Naive thymus-derived CD4-positive, alpha-beta T cell (primary cell): ENCODE results near the gene DPH6. TPM values are rescaled to one million over a fixed set of nuclear protein-coding genes. Genes with fewer than 3 reads are reported as not detected.

ENCODE experiments used
- ATAC-seq: fragments of 150-1000 bp; cut with Tn5 transposase; 2 replicates; pipeline ENCODE4 v1.10.0; 2021; ENCODE audit warnings: mild to moderate bottlenecking, moderate library complexity
- CTCF ChIA-PET: fragments of 350-600 bp; sonication (Branson Sonifier 250); formaldehyde crosslinking; loops from one replicate; lab custom pipeline; 2021; ENCODE audit warnings: antibody characterized with exemption; lab: Charles Lee
- POLR2A ChIA-PET: fragments of 350-600 bp; sonication (Branson Sonifier 250); formaldehyde crosslinking; loops from one replicate; lab custom pipeline; 2021; ENCODE audit warnings: antibody characterized with exemption, inconsistent platforms; lab: Charles Lee
- DNase-seq, 9 donors: peaks; one replicate each; pipeline versions ENCODE4 v3.0.0 to v3.0.0-alpha.2; 2020 to 2022; ENCODE audit warnings: mixed read lengths in 1 of 9
- H3K27ac ChIP-seq: one replicate; pipeline ENCODE4 v1.7.0; 2013; ENCODE audit warnings: mild to moderate bottlenecking, low read depth, low read length, moderate library complexity
- H3K27me3 ChIP-seq, 2 donors: one replicate each; pipeline ENCODE4 v1.7.0; 2013; ENCODE audit warnings: low read length in 2 of 2, mild to moderate bottlenecking in 2 of 2, moderate library complexity in 2 of 2; ENCODE audit not compliant: control insufficient read depth in 2 of 2, insufficient read depth in 2 of 2
- H3K36me3 ChIP-seq, 3 experiments: 1 replicate in 2 of 3; 2 replicates in 1 of 3; pipeline ENCODE4 v1.7.0; 2013; ENCODE audit warnings: low read length in 3 of 3, mild to moderate bottlenecking in 3 of 3, moderate library complexity in 1 of 3; ENCODE audit not compliant: insufficient read depth in 3 of 3, control insufficient read depth in 2 of 3
- H3K4me1 ChIP-seq, 2 donors: one replicate each; pipeline ENCODE4 v1.7.0; 2013; ENCODE audit warnings: low read length in 2 of 2, mild to moderate bottlenecking in 2 of 2, moderate library complexity in 1 of 2; ENCODE audit not compliant: control insufficient read depth in 2 of 2, insufficient read depth in 2 of 2
- H3K4me3 ChIP-seq: 2 replicates; pipeline ENCODE4 v1.7.0; 2013; ENCODE audit warnings: mild to moderate bottlenecking, low read length
- H3K9me3 ChIP-seq, 3 experiments: 1 replicate in 2 of 3; 2 replicates in 1 of 3; pipeline ENCODE4 v1.7.0; 2013; ENCODE audit warnings: low read length in 3 of 3; ENCODE audit not compliant: control insufficient read depth in 2 of 3
- H3K27ac Mint-ChIP-seq, 9 donors: one replicate each; pipeline ENCODE4 v1.8.0; 2020 to 2022; ENCODE audit warnings: mixed read lengths in 9 of 9, mild to moderate bottlenecking in 8 of 9, moderate library complexity in 5 of 9, inconsistent platforms in 2 of 9
- H3K27me3 Mint-ChIP-seq, 5 donors: one replicate each; pipeline ENCODE4 v1.8.0; 2021 to 2022; ENCODE audit warnings: mixed read lengths in 5 of 5, mild to moderate bottlenecking in 1 of 5
- H3K36me3 Mint-ChIP-seq, 5 donors: one replicate each; pipeline ENCODE4 v1.8.0; 2020 to 2022; ENCODE audit warnings: mixed read lengths in 5 of 5, mild to moderate bottlenecking in 3 of 5, inconsistent platforms in 1 of 5
- H3K4me1 Mint-ChIP-seq, 7 donors: one replicate each; pipeline ENCODE4 v1.8.0; 2020 to 2022; ENCODE audit warnings: mixed read lengths in 7 of 7, mild to moderate bottlenecking in 3 of 7, inconsistent platforms in 1 of 7
- H3K4me3 Mint-ChIP-seq, 10 donors: one replicate each; pipeline ENCODE4 v1.8.0; 2020 to 2022; ENCODE audit warnings: mild to moderate bottlenecking in 10 of 10, mixed read lengths in 10 of 10, moderate library complexity in 6 of 10, inconsistent platforms in 2 of 10
- H3K9me3 Mint-ChIP-seq, 11 donors: one replicate each; pipeline ENCODE4 v1.8.0; 2020 to 2022; ENCODE audit warnings: mixed read lengths in 11 of 11, mild to moderate bottlenecking in 4 of 11, inconsistent platforms in 1 of 11, moderate library complexity in 1 of 11
- intact Hi-C, 2 donors: fragments of 100-400 bp; cut with micrococcal nuclease; formaldehyde crosslinking; loops; one replicate each; pipeline ENCODE4 v1.15.1; 2023
- polyA plus RNA-seq, 2 donors: library from polyadenylated mRNA; unstranded; fragments of 300-500 nt; fragmentation: Illumina TruSeq; gene quantifications; one replicate each; pipeline ENCODE4 v1.2.3, GENCODE V29; 2021
- total RNA-seq, 6 experiments: library from RNA in 5 of 6; stranded (reverse) in 5 of 6; gene quantifications; 1 replicate in 5 of 6; 2 replicates in 1 of 6; pipeline ENCODE4 v1.2.3 and lab custom pipeline; 2021 to 2026

DPH6 gene
- total and polyA plus RNA-seq, 7 experiments from 2014 or later: 10.5 to 28.9 (median 14.8) TPM

DNA sequence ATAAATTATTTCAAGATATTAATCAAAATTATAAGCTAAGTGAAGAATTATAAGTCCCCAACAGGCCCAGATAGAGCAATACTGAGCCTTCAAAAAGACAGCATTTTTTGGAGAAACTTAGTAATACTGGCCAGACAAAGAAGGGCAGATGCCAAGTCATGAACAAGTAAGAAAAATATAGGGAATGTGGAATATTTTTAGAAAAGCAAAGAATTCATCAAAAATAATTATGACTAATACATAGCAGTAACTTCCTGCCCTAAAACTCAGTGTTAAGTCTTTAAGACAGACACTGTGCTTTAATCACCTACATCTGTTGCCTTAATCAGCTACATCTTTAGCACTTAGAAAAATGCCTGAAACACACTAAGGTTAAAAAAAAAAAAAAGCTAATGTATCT, 31.2 kb downstream of the DPH6 start:
- CTCF ChIA-PET: no interaction called here
- H3K27me3 ChIP-seq: no peaks in the 10 kb centered on the region
- Mint-ChIP-seq H3K27ac (no peak overlapping the region), H3K27me3 (no peaks in the 10 kb centered on the region), H3K9me3 (no peaks in the 10 kb centered on the region), H3K4me3 (no peak overlapping the region), H3K4me1 (peaks cover 0 to 3% (median 2%) of the 10 kb centered on the region in 7 donors), H3K36me3 (peaks cover 0 to 11% (median 0%) of the 10 kb centered on the region in 5 donors)
- ATAC-seq (no peak), DNase-seq (no peak)
- no peaks in the 10 kb centered on the region for H3K36me3 ChIP-seq
- intact Hi-C loops: loop anchor here in 1 of 2 donors (10.0 kb wide), 1 partner anchor 1590 kb away; the partner anchor contains the start of gene MEIS2
- no peak overlapping the region for H3K27ac ChIP-seq
- H3K4me3 ChIP-seq: no peak overlapping the region
- POLR2A ChIA-PET: no interaction called here
- H3K9me3 ChIP-seq: no peaks in the 10 kb centered on the region
- H3K4me1 ChIP-seq: no peaks in the 10 kb centered on the region

DNA sequence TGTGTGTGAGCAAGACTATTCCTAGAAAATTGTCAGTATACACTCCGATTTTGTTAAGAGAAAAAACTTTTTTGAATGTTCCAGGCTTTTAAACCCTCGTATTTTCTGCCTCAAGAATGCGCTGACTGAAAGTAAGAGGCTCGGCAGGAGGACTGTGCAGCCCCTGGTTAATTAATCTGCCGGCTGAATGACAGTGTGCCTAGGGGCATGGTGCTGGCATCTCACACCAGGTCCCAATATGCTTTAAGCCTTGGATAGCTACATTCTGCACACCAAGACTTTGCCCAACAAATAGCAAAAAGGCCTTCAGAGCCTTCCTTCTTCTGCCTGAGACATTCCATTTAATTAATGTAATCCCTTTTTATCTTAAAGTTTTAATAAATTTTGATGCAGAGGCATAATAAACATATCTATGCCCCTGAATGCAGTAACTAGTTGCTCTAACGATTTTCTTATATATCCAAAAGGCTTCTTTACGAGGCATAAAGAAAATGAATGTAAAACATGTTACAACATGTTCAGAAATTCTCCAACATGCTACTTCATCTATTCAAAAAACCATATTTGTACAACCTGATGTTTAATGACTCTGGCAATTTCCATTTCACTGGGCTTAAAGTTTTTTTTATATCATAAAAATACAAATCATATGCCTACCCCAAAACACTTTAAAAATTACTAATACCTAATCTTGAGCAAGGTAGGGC, 37.9 kb downstream of the DPH6 start:
- ChIA-PET POLR2A (no interaction called here), CTCF (no interaction called here)
- Histone ChIP-seq H3K36me3 (no peaks in the 10 kb centered on the region), H3K27ac (no peak overlapping the region), H3K9me3 (no peaks in the 10 kb centered on the region), H3K4me1 (no peaks in the 10 kb centered on the region), H3K27me3 (no peaks in the 10 kb centered on the region), H3K4me3 (no peak overlapping the region)
- no peak for DNase-seq
- H3K4me1 Mint-ChIP-seq: peaks cover 0 to 5% (median 0%) of the 10 kb centered on the region in 7 donors
- H3K27me3 Mint-ChIP-seq: no peaks in the 10 kb centered on the region
- no peaks in the 10 kb centered on the region for H3K9me3 Mint-ChIP-seq
- no peak for ATAC-seq
- no peak overlapping the region for H3K4me3 Mint-ChIP-seq
- peaks cover 0 to 11% (median 0%) of the 10 kb centered on the region in 5 donors for H3K36me3 Mint-ChIP-seq
- H3K27ac Mint-ChIP-seq: no peak overlapping the region
- intact Hi-C loops: no loop called here

GRCh38 chr15:35506272-35506870, 39.6 kb downstream of the DPH6 start:
- no peak overlapping the region for H3K4me3 ChIP-seq
- intact Hi-C loops: no loop called here
- ChIA-PET POLR2A (no interaction called here), CTCF (no interaction called here)
- H3K4me1 ChIP-seq: no peaks in the 10 kb centered on the region
- H3K36me3 Mint-ChIP-seq: peaks cover 0 to 8% (median under 1%) of the 10 kb centered on the region in 5 donors
- H3K4me1 Mint-ChIP-seq: peaks cover 0 to 5% (median 0%) of the 10 kb centered on the region in 7 donors
- DNase-seq: no peak
- H3K9me3 Mint-ChIP-seq: no peaks in the 10 kb centered on the region
- no peak for ATAC-seq
- no peaks in the 10 kb centered on the region for H3K27me3 Mint-ChIP-seq
- H3K4me3 Mint-ChIP-seq: no peak overlapping the region
- H3K36me3 ChIP-seq: no peaks in the 10 kb centered on the region
- no peak overlapping the region for H3K27ac ChIP-seq
- H3K27me3 ChIP-seq: no peaks in the 10 kb centered on the region
- H3K9me3 ChIP-seq: no peaks in the 10 kb centered on the region
- no peak overlapping the region for H3K27ac Mint-ChIP-seq

- Histone ChIP-seq H3K36me3 (no peaks in the 10 kb centered on the region), H3K27ac (no peak overlapping the region), H3K4me1 (no peaks in the 10 kb centered on the region), H3K27me3 (no peaks in the 10 kb centered on the region), H3K9me3 (no peaks in the 10 kb centered on the region), H3K4me3 (no peak overlapping the region)
- Mint-ChIP-seq H3K27me3 (no peaks in the 10 kb centered on the region), H3K27ac (no peak overlapping the region), H3K4me1 (peaks cover 0 to 5% (median 0%) of the 10 kb centered on the region in 7 donors), H3K9me3 (no peaks in the 10 kb centered on the region), H3K36me3 (peaks cover 0 to 7% (median 4%) of the 10 kb centered on the region in 5 donors), H3K4me3 (no peak overlapping the region)
- ChIA-PET POLR2A (no interaction called here), CTCF (no interaction called here)
- DNase-seq (no peak), ATAC-seq (no peak)
- intact Hi-C loops: no loop called here
These were observed 40.2 kb downstream of the DPH6 start for GRCh38 chr15:35505809-35506208.

DNA sequence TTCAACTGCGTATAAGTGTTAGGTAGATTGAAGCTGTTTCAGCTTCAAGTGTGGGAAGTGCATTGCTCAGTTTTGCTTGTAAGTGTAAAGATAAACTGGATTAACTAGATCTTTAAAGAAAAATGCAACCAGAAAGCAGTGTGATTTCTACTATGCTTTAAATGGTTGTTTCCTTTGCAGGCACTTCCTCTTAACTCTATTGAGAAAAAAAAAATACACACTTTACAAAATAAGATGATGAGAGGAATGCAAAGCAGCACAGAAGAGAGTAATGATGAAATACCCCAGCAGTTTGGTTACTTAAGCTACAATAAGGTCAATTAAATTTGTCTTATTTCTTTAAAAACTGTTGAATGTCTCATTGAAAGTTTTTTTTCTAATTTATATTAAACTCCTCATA, 40.8 kb downstream of the DPH6 start:
- H3K4me3 Mint-ChIP-seq: no peak overlapping the region
- no peaks in the 10 kb centered on the region for H3K36me3 ChIP-seq
- no peaks in the 10 kb centered on the region for H3K27me3 ChIP-seq
- ChIA-PET CTCF (no interaction called here), POLR2A (no interaction called here)
- H3K36me3 Mint-ChIP-seq: peaks cover 0 to 10% (median 4%) of the 10 kb centered on the region in 5 donors
- H3K9me3 ChIP-seq: no peaks in the 10 kb centered on the region
- peaks cover 0 to 5% (median 0%) of the 10 kb centered on the region in 7 donors for H3K4me1 Mint-ChIP-seq
- DNase-seq (no peak), ATAC-seq (no peak)
- H3K27ac Mint-ChIP-seq: no peak overlapping the region
- no peak overlapping the region for H3K4me3 ChIP-seq
- H3K27ac ChIP-seq: no peak overlapping the region
- no peaks in the 10 kb centered on the region for H3K4me1 ChIP-seq
- H3K9me3 Mint-ChIP-seq: no peaks in the 10 kb centered on the region
- intact Hi-C loops: no loop called here
- H3K27me3 Mint-ChIP-seq: no peaks in the 10 kb centered on the region

DNA sequence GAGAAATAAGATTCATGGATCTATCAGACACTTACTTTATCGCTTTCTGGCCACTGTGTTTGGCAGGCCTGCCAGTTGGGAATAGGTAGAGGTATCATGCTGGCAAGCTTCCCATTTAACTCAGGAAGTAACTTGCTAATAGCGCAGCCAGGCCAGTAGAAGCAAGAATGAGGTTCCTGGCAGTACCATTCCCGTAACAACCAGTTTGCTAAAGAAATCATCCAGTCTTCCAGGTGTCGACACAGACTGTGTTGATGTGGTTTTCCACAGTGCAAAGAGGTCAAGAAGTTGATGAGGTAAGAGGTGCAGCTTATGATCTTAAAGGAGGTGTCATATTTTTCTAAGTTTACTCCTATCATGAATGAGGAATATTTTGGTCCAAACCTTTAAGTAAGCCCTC, 46.2 kb downstream of the DPH6 start:
- Mint-ChIP-seq H3K9me3 (no peaks in the 10 kb centered on the region), H3K27me3 (no peaks in the 10 kb centered on the region), H3K4me3 (no peak overlapping the region), H3K4me1 (peaks cover 0 to 13% (median 0%) of the 10 kb centered on the region in 7 donors), H3K27ac (no peak overlapping the region), H3K36me3 (peaks cover 0 to 20% (median 5%) of the 10 kb centered on the region in 5 donors)
- ChIA-PET CTCF (no interaction called here), POLR2A (interaction anchor here (1.4 kb wide), 1 partner anchor 43 kb away, joined by 3 read pairs; no protein-coding TSS in a partner anchor)
- Histone ChIP-seq H3K27me3 (no peaks in the 10 kb centered on the region), H3K4me3 (no peak overlapping the region), H3K36me3 (no peaks in the 10 kb centered on the region), H3K4me1 (no peaks in the 10 kb centered on the region), H3K27ac (no peak overlapping the region), H3K9me3 (no peaks in the 10 kb centered on the region)
- intact Hi-C loops: no loop called here
- DNase-seq (no peak), ATAC-seq (no peak)
